GM23248 (cell line): ENCODE measurements around the gene CD63.

ENCODE experiments used
- EZH2 ChIP-seq: fragments of 200-600 bp; sonication (generic); IDR thresholded peaks from 2 replicates; pipeline ENCODE4 v1.6.1; 2018; ENCODE audit warnings: antibody characterized with exemption, mild to moderate bottlenecking; ENCODE audit not compliant: insufficient read depth, poor library complexity, severe bottlenecking
- EZH2phosphoT487 ChIP-seq: fragments of 200-600 bp; sonication (generic); IDR thresholded peaks from 2 replicates; pipeline ENCODE4 v1.6.1; 2018; ENCODE audit warnings: antibody characterized with exemption, moderate library complexity, mild to moderate bottlenecking, low read depth; ENCODE audit not compliant: insufficient read depth

- TF ChIP-seq EZH2phosphoT487 = no peak
- TF ChIP-seq EZH2 = no peak
Measured at GRCh38 chr12:55724940-55725309, 3.9 kb downstream of the CD63 start.
